ENCODE data around the gene FTCD. TPM values are rescaled to one million over a fixed set of nuclear protein-coding genes. Genes with fewer than 3 reads are reported as not detected.

Gene FTCD
- total and polyA plus RNA-seq, 10 of the 15 experiments (the other 5 are each of a cell fraction or from before 2014, with no cell fraction given), result 0.27 to 0.28 TPM; not detected in 8

- Histone ChIP-seq H3K36me3 (ENCODE audit: control insufficient read depth in 2 of 2, insufficient read depth in 2 of 2, low read length in 1 of 2) (peaks cover 3 to 4% of the 10 kb centered on the region in 2 experiments; a peak in 3 of 4 replicates), H3K27ac (ENCODE audit: control insufficient read depth, insufficient read depth) (no peak overlapping the region), H3K4me3 (no peak overlapping the region), H3K9ac (ENCODE audit: control insufficient read depth, insufficient read depth, low read length) (no peak overlapping the region), H3K4me2 (ENCODE audit: control insufficient read depth, insufficient read depth) (no peak overlapping the region), H3K9me3 (replicated peaks; ENCODE audit: control insufficient read depth, insufficient read depth, low read length) (no peaks in the 10 kb centered on the region), H2AFZ (ENCODE audit: control insufficient read depth, low read depth, low read length) (no peak overlapping the region), H3K79me2 (ENCODE audit: control insufficient read depth, insufficient read depth, low read length) (no peaks in the 10 kb centered on the region), H4K20me1 (ENCODE audit: control insufficient read depth, insufficient read depth) (no peaks in the 10 kb centered on the region), H3K4me1 (ENCODE audit: control insufficient read depth, insufficient read depth, low read length) (no peaks in the 10 kb centered on the region; the same call in 1 of the 2 replicates), H3K27me3 (replicated peaks in 1 of 2; ENCODE audit: control insufficient read depth in 2 of 2, insufficient read depth in 2 of 2, low read length in 1 of 2) (no peaks in the 10 kb centered on the region)
- WGBS (ENCODE audit: insufficient coverage, insufficient replicate concordance, low lambda C conversion rate, missing lambda C conversion rate), result 76% methylated on average over 17 of the region's 17 CpGs
- RAD21 ChIA-PET (ENCODE audit: unreplicated experiment), result no interaction called here
- no TSS peak for BruUV-seq (replicated peaks)
- POLR2A ChIA-PET, result no interaction called here
- in situ Hi-C loops (cut with MboI), result no loop called here
- DNase-seq (ENCODE audit: low read depth, low spot score) (no peak), FAIRE-seq (no peak), ATAC-seq (no peak)
- CTCF ChIA-PET, result no interaction called here
- SMC1A ChIA-PET (ENCODE audit: uncharacterized antibody, unreplicated experiment), result no interaction called here
- intact Hi-C loops (cut with micrococcal nuclease; ENCODE audit: unreplicated experiment), result no loop called here
- TF ChIP-seq HDAC2 (IDR thresholded peaks at IDR 0.05) (no peak), EED (IDR thresholded peaks at IDR 0.05; ENCODE audit: low read depth) (no peak), CEBPZ (IDR thresholded peaks at IDR 0.05; ENCODE audit: low read depth, low read length) (no peak), STAT1 (conservative IDR thresholded peaks at IDR 0.05) (no peak), RUNX3 (IDR thresholded peaks at IDR 0.05; ENCODE audit: low read length) (no peak), NKRF (conservative IDR thresholded peaks at IDR 0.05) (no peak), SIX5 (IDR thresholded peaks at IDR 0.05; ENCODE audit: low read depth, low read length, severe bottlenecking) (no peak), ASH2L (IDR thresholded peaks at IDR 0.05; ENCODE audit: borderline replicate concordance, low read depth) (no peak), MEF2A (IDR thresholded peaks at IDR 0.05; ENCODE audit: insufficient read depth, low read depth, low read length) (no peak), YBX1 (IDR thresholded peaks at IDR 0.05) (no peak), DPF2 (IDR thresholded peaks at IDR 0.05) (no peak), E4F1 (IDR thresholded peaks at IDR 0.05; ENCODE audit: borderline replicate concordance, partially characterized antibody) (no peak), ZNF384 (IDR thresholded peaks at IDR 0.05; ENCODE audit: borderline replicate concordance, low read depth, low read length) (no peak), ZBED1 (IDR thresholded peaks at IDR 0.05; ENCODE audit: borderline replicate concordance) (no peak), MLLT1 (IDR thresholded peaks at IDR 0.05) (no peak)
These were observed 33.1 kb upstream of the FTCD start for GRCh38 chr21:46188226-46189212.

Measured in GM12878 (cell line).